K562 (cell line): ENCODE measurements around the gene RAD21L1. TPM values are rescaled to one million over a fixed set of nuclear protein-coding genes. Genes with fewer than 3 reads are reported as not detected.
A peak's percentile ranks its signal among the peaks of the same experiment; 100 is the strongest.

ENCODE experiments used
- ATAC-seq: fragments of 200-7000 bp; cut with Tn5 transposase; 3 replicates; pipeline ENCODE4 v1.9.1; 2020; ENCODE audit warnings: moderate library complexity
- BruUV-seq: library from RNA; stranded (reverse); fragments of 400-500 nt; replicated peaks from 2 replicates; lab custom pipeline; 2021; lab: Mats Ljungman, UMichigan
- CTCF ChIA-PET: fragments of 300-600 bp; formaldehyde crosslinking; extraction: SDS; loops from one replicate; lab custom pipeline; 2021; ENCODE audit warnings: low intra/inter-chr PET ratio; lab: Yijun Ruan, JAX
- POLR2A ChIA-PET: fragments of 300-600, 350-650 bp; sonication (Branson Sonifier 250); formaldehyde crosslinking; extraction: SDS; loops from one replicate; lab custom pipeline; 2021; ENCODE audit warnings: antibody characterized with exemption, inconsistent platforms; lab: Yijun Ruan, JAX
- DNase-seq, 4 experiments: peaks; one replicate each; pipeline versions ENCODE4 v3.0.0 to v3.0.0-alpha.2; 2011 to 2018; ENCODE audit warnings: low spot score in 3 of 4, mixed read lengths in 3 of 4; ENCODE audit errors: extremely low read depth in 1 of 4
- FAIRE-seq: peaks from 2 replicates; lab custom pipeline; 2011; peaks lifted over from hg19 to GRCh38; lab: Jason Lieb, UNC
- H2AFZ ChIP-seq: 2 replicates; pipeline ENCODE4 v1.6.0; 2011; ENCODE audit warnings: low read depth, low read length, control low read depth, inconsistent platforms
- H3K27ac ChIP-seq: fragments of 200-600 bp; 3 replicates; pipeline ENCODE4 v1.8.0; 2011; ENCODE audit warnings: low read depth, mild to moderate bottlenecking, control low read depth, inconsistent platforms, low read length, moderate library complexity, mixed read lengths; ENCODE audit errors: extremely low read depth
- H3K27me3 ChIP-seq, 2 experiments: fragments of 300-600 bp in 1 of 2; 2 replicates in 1 of 2; 3 replicates in 1 of 2; pipeline versions ENCODE4 v1.6.0 to v1.8.0; 2011; ENCODE audit warnings: inconsistent platforms in 2 of 2, low read length in 2 of 2, mild to moderate bottlenecking in 1 of 2, mixed read lengths in 1 of 2, moderate library complexity in 1 of 2; ENCODE audit not compliant: control insufficient read depth in 2 of 2, insufficient read depth in 2 of 2
- H3K36me3 ChIP-seq: fragments of 300-600 bp; 3 replicates; pipeline ENCODE4 v1.8.0; 2011; ENCODE audit warnings: mild to moderate bottlenecking, low read length, inconsistent platforms; ENCODE audit not compliant: control insufficient read depth, insufficient read depth
- H3K4me1 ChIP-seq, 2 experiments: fragments of 200-600 bp in 1 of 2; replicated peaks in 1 of 2; 2 replicates in 1 of 2; 3 replicates in 1 of 2; pipeline versions ENCODE4 v1.5.1 to v1.8.0; 2011; ENCODE audit warnings: inconsistent platforms in 2 of 2, low read length in 2 of 2, mild to moderate bottlenecking in 1 of 2, mixed read lengths in 1 of 2, moderate library complexity in 1 of 2; ENCODE audit not compliant: control insufficient read depth in 2 of 2, insufficient read depth in 2 of 2
- H3K4me2 ChIP-seq: 2 replicates; pipeline ENCODE4 v1.6.1; 2011; ENCODE audit warnings: low read length, control low read depth, inconsistent platforms, mixed read lengths; ENCODE audit not compliant: insufficient read depth
- H3K4me3 ChIP-seq: fragments of 200-600 bp; sonication (generic), shearing (Covaris generic); 2 replicates; pipeline ENCODE4 v1.5.1; 2016; ENCODE audit warnings: control low read depth, inconsistent platforms
- H3K79me2 ChIP-seq: fragments of 200-600 bp; 3 replicates; pipeline ENCODE4 v1.8.0; 2011; ENCODE audit warnings: low read length, inconsistent platforms; ENCODE audit not compliant: control insufficient read depth, insufficient read depth
- H3K9ac ChIP-seq, 2 experiments: 2 replicates each; pipeline versions ENCODE4 v1.6.0 to v1.6.1; 2011; ENCODE audit warnings: low read depth in 2 of 2, low read length in 2 of 2, control low read depth in 1 of 2, inconsistent platforms in 1 of 2, mild to moderate bottlenecking in 1 of 2, mixed read lengths in 1 of 2; ENCODE audit not compliant: insufficient read depth in 1 of 2
- H3K9me1 ChIP-seq: one replicate; pipeline ENCODE4 v1.6.0; 2011; ENCODE audit warnings: inconsistent platforms, mild to moderate bottlenecking, low read length, moderate library complexity; ENCODE audit not compliant: control insufficient read depth, insufficient read depth
- H3K9me3 ChIP-seq: replicated peaks from 2 replicates; pipeline ENCODE4 v1.5.1; 2011; ENCODE audit warnings: low read depth, low read length, inconsistent platforms; ENCODE audit not compliant: control insufficient read depth, insufficient read depth
- H4K20me1 ChIP-seq: replicated peaks from 2 replicates; pipeline ENCODE4 v1.6.1; 2011; ENCODE audit warnings: low read length, inconsistent platforms, mixed read lengths; ENCODE audit not compliant: control insufficient read depth, insufficient read depth
- C11orf30 ChIP-seq: fragments of 450-650 bp; IDR thresholded peaks from 2 replicates; pipeline ENCODE4 v1.6.1; 2016; ENCODE audit warnings: low read depth, mild to moderate bottlenecking
- KHSRP ChIP-seq: fragments of 450-650 bp; IDR thresholded peaks from 2 replicates; pipeline ENCODE4 v1.6.1; 2017
- NFE2 ChIP-seq: IDR thresholded peaks from 2 replicates; pipeline ENCODE4 v1.6.1; 2014; ENCODE audit warnings: antibody characterized with exemption, low read depth
- ZKSCAN1 ChIP-seq: fragments of 150-350 bp; IDR thresholded peaks from 2 replicates; pipeline ENCODE4 v1.6.1; 2016; ENCODE audit warnings: low read depth, low read length
- ZKSCAN8 ChIP-seq: fragments of 200-800 bp; sonication (Bioruptor generic); IDR thresholded peaks from 2 replicates; pipeline ENCODE4 v1.6.1; 2016; ENCODE audit warnings: missing genetic modification characterization, missing compliant biosample characterization
- ZNF76 ChIP-seq: fragments of 250-450 bp; sonication (Bioruptor Pico); IDR thresholded peaks from 2 replicates; pipeline ENCODE4 v1.4.0; 2020; ENCODE audit warnings: mild to moderate bottlenecking, moderate library complexity, borderline replicate concordance
- WGBS: fragments of 100-300 bp; shearing (Covaris generic); methylation state at CpG from one replicate; pipeline ENCODE4 v1.1.6; 2016; ENCODE audit warnings: low coverage, mixed read lengths; ENCODE audit not compliant: insufficient coverage; ENCODE audit errors: missing lambda C conversion rate; 5-methylcytosine and 5-hydroxymethylcytosine counted together
- in situ Hi-C: fragments of 300-500 bp; cut with MboI; formaldehyde crosslinking; loops from 4 replicates; pipeline ENCODE4 v1.15.0; 2018; ENCODE audit warnings: inconsistent platforms, mixed read lengths
- intact Hi-C: fragments of 100-400 bp; cut with micrococcal nuclease; formaldehyde crosslinking; loops from 2 replicates; pipeline ENCODE4 v1.14.2; 2022
- polyA plus RNA-seq, 8 experiments: library from polyadenylated mRNA; depleted of rRNA in 4 of 8; stranded (reverse) in 5 of 8; unstranded in 3 of 8; fragments of >200 nt; fragmentation: Nextera tagmentation in 2 of 8; fragmentation: Illumina TruSeq in 1 of 8; extraction: Ambion mirVana in 2 of 8; extraction: Trizol in 1 of 8; gene quantifications; 2 replicates each; pipeline versions ENCODE4 v1.2.1 to v1.2.3, GENCODE V29; 2011 to 2014; ENCODE audit warnings: inconsistent platforms in 1 of 8, missing spikeins in 1 of 8
- total RNA-seq, 7 experiments: library from RNA; depleted of rRNA in 6 of 7; stranded (reverse); fragments of >200 nt in 6 of 7; fragmentation: Illumina TruSeq in 2 of 7; extraction: Trizol in 2 of 7; gene quantifications; 2 replicates each; pipeline versions ENCODE4 v1.2.1 to v1.2.3, GENCODE V29; 2011 to 2021; ENCODE audit warnings: low replicate concordance in 1 of 7

Gene RAD21L1
- total and polyA plus RNA-seq, 9 of the 15 experiments (the other 6 are each of a cell fraction or from before 2014, with no cell fraction given), result 0.17 to 1.7 (median 0.45) TPM; not detected in 1

DNA sequence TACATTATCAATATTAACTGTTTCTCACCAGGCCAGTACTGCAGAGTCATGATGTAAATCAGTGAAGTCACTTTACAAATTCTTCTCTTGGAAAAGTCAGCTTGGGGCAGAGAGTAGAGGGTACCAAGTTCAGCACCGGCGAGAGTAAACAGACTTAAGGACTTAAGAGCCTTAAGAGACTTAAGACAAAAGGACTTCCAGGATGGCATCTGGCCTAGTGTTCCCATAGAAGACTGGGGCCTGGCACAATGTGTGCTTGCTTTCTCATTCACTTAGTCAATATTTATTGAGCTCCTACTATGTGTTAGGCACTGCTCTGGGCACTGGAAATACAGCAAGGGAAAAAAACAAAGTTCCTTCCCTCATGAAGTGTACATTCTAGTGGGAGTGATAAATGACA lies 38.9 kb downstream of the RAD21L1 start:
- BruUV-seq, result no TSS peak
- Histone ChIP-seq H3K4me2 (peak overlapping the region; percentile 63), H4K20me1 (no peaks in the 10 kb centered on the region), H3K9me1 (no peaks in the 10 kb centered on the region), H3K79me2 (no peaks in the 10 kb centered on the region; the same call in 2 of the 3 replicates), H3K27ac (peak overlapping the region; percentile 77), H3K27me3 (no peaks in the 10 kb centered on the region), H3K4me1 (peaks cover 12 to 46% of the 10 kb centered on the region in 2 experiments), H3K9ac (peak overlapping the region in 1 of 2 experiments; percentile 55; a peak in 2 of 4 replicates), H2AFZ (peak overlapping the region; percentile 74; the same call in 1 of the 2 replicates), H3K9me3 (peaks cover 9% of the 10 kb centered on the region; the same call in 1 of the 2 replicates), H3K4me3 (no peak overlapping the region)
- intact Hi-C loops (no loop called here), in situ Hi-C loops (no loop called here)
- ATAC-seq (no peak), FAIRE-seq (no peak), DNase-seq (peak in 1 of 4 experiments; percentile 20)
- 91% methylated on average over 2 of the region's 2 CpGs for WGBS
- ChIA-PET CTCF (no interaction called here), POLR2A (interaction anchor here (0.7 to 1.6 kb wide), 2 partner anchors 12 to 15 kb away, joined by 3 read pairs; no protein-coding TSS in a partner anchor)
- TF ChIP-seq ZNF76 (CRISPR knock-in tag), result no peak
- peak; percentile 32; the same call in 1 of the 2 replicates for TF ChIP-seq NFE2
- TF ChIP-seq ZKSCAN8 (CRISPR knock-in tag), result no peak
- TF ChIP-seq KHSRP, result no peak
- 0 out of 2 replicates have a peak, but pooled peaks have one; percentile 17 for TF ChIP-seq C11orf30
- TF ChIP-seq ZKSCAN1, result peak; percentile 85
- TF ChIP-seq, all 486 proteins: peak for 3
- no peaks in the 10 kb centered on the region; the same call in 2 of the 3 replicates for H3K36me3 ChIP-seq
